HepG2 (cell line): ENCODE measurements around the gene DMKN. TPM values are rescaled to one million over a fixed set of nuclear protein-coding genes. Genes with fewer than 3 reads are reported as not detected.

Source experiments
- ATAC-seq: fragments of 200-7000 bp; cut with Tn5 transposase; 3 replicates; pipeline ENCODE4 v1.9.1; 2020; ENCODE audit warnings: mild to moderate bottlenecking, moderate library complexity
- BruUV-seq: library from RNA; stranded (reverse); fragments of 400-500 nt; replicated peaks from 2 replicates; lab custom pipeline; 2021; lab: Mats Ljungman, UMichigan
- CTCF ChIA-PET: fragments of 300-600 bp; formaldehyde crosslinking; extraction: SDS; loops from one replicate; lab custom pipeline; 2021; ENCODE audit warnings: low total read pairs, inconsistent platforms, low intra/inter-chr PET ratio; lab: Yijun Ruan, JAX
- POLR2A ChIA-PET: fragments of 350-600 bp; sonication (Branson Sonifier 250); formaldehyde crosslinking; loops from one replicate; lab custom pipeline; 2020; ENCODE audit warnings: antibody characterized with exemption, inconsistent platforms; lab: Yijun Ruan, JAX
- DNase-seq: peaks from one replicate; pipeline ENCODE4 v3.0.0-alpha.2; 2015; ENCODE audit warnings: low spot score
- FAIRE-seq: peaks from 3 replicates; lab custom pipeline; 2011; peaks lifted over from hg19 to GRCh38; lab: Jason Lieb, UNC
- H2AFZ ChIP-seq: one replicate; pipeline ENCODE4 v1.6.1; 2011; ENCODE audit warnings: low read length, inconsistent platforms
- H3K27ac ChIP-seq: fragments of 300-600 bp; 3 replicates; pipeline ENCODE4 v1.8.0; 2011; ENCODE audit warnings: mixed run types, mild to moderate bottlenecking, mixed read lengths, low read length, inconsistent platforms; ENCODE audit not compliant: insufficient read depth; ENCODE audit errors: extremely low read length
- H3K27me3 ChIP-seq, 2 experiments: fragments of 200-600 bp in 1 of 2; 2 replicates in 1 of 2; 3 replicates in 1 of 2; pipeline versions ENCODE4 v1.6.0 to v1.8.0; 2011; ENCODE audit warnings: low read length in 2 of 2, mild to moderate bottlenecking in 2 of 2, moderate library complexity in 2 of 2, inconsistent platforms in 1 of 2; ENCODE audit not compliant: insufficient read depth in 2 of 2, control insufficient read depth in 1 of 2
- H3K36me3 ChIP-seq, 2 experiments: fragments of 200-600 bp in 1 of 2; replicated peaks in 1 of 2; 2 replicates in 1 of 2; 3 replicates in 1 of 2; pipeline versions ENCODE4 v1.5.1 to v1.8.0; 2011; ENCODE audit warnings: low read length in 2 of 2, inconsistent platforms in 1 of 2; ENCODE audit not compliant: insufficient read depth in 2 of 2, control insufficient read depth in 1 of 2
- H3K4me1 ChIP-seq: 2 replicates; pipeline ENCODE4 v1.5.1; 2012; ENCODE audit warnings: low read length, inconsistent platforms; ENCODE audit not compliant: insufficient read depth
- H3K4me2 ChIP-seq: 2 replicates; pipeline ENCODE4 v1.6.0; 2011; ENCODE audit warnings: low read depth, low read length, inconsistent platforms
- H3K4me3 ChIP-seq, 3 experiments: fragments of 200-600 bp in 1 of 3; sonication (generic), shearing (Covaris generic) in 1 of 3; replicated peaks in 1 of 3; 2 replicates each; pipeline ENCODE4 v1.5.1; 2011 to 2016; ENCODE audit warnings: low read length in 3 of 3, inconsistent platforms in 2 of 3, low read depth in 2 of 3, mild to moderate bottlenecking in 2 of 3, control low read depth in 1 of 3, mixed read lengths in 1 of 3; ENCODE audit not compliant: insufficient read depth in 1 of 3
- H3K79me2 ChIP-seq: one replicate; pipeline ENCODE4 v1.6.1; 2011; ENCODE audit warnings: low read length, inconsistent platforms; ENCODE audit not compliant: insufficient read depth
- H3K9ac ChIP-seq: 2 replicates; pipeline ENCODE4 v1.6.0; 2011; ENCODE audit warnings: mild to moderate bottlenecking, low read depth, low read length, inconsistent platforms; ENCODE audit not compliant: insufficient read depth
- H3K9me3 ChIP-seq: 2 replicates; pipeline ENCODE4 v1.5.1; 2012; ENCODE audit warnings: mild to moderate bottlenecking, low read length
- H4K20me1 ChIP-seq: 2 replicates; pipeline ENCODE4 v1.6.0; 2011; ENCODE audit warnings: inconsistent platforms, mild to moderate bottlenecking, low read length, moderate library complexity; ENCODE audit not compliant: insufficient read depth
- KDM5A ChIP-seq: fragments of 200-600 bp; sonication (generic); IDR thresholded peaks from 2 replicates; pipeline ENCODE4 v1.7.0; 2018; ENCODE audit warnings: antibody characterized with exemption, mild to moderate bottlenecking, low read length, borderline replicate concordance
- RAD21 ChIP-seq: fragments of 450-650 bp; formaldehyde crosslinking; IDR thresholded peaks from 2 replicates; pipeline ENCODE4 v1.5.0; 2020; ENCODE audit warnings: mild to moderate bottlenecking
- TCF12 ChIP-seq, 2 experiments: fragments of 450-650 bp in 1 of 2; sonication (generic) in 1 of 2; formaldehyde crosslinking in 1 of 2; IDR thresholded peaks; 2 replicates each; pipeline versions ENCODE4 v1.6.1 to v1.8.0; 2017 to 2022; ENCODE audit warnings: antibody characterized with exemption in 1 of 2, mild to moderate bottlenecking in 1 of 2, missing genetic modification reagents in 1 of 2, moderate library complexity in 1 of 2
- ZNF546 ChIP-seq: sonication (generic); formaldehyde crosslinking; conservative IDR thresholded peaks from 2 replicates; pipeline ENCODE4 v1.8.1; 2023; ENCODE audit warnings: mild to moderate bottlenecking, missing genetic modification reagents
- WGBS: methylation state at CpG from one replicate; pipeline ENCODE4 v1.1.6; 2017; ENCODE audit warnings: low lambda C conversion rate; 5-methylcytosine and 5-hydroxymethylcytosine counted together
- in situ Hi-C: cut with HindIII; loops from 2 replicates; pipeline ENCODE4 v1.10.0; 2017; ENCODE audit warnings: low pct_unique_long_range_greater_than_20kb; ENCODE audit not compliant: extremely low pct_ligation_motif_present
- intact Hi-C: fragments of 100-400 bp; cut with micrococcal nuclease; formaldehyde crosslinking; loops from one replicate; pipeline ENCODE4 v1.10.0; 2022; ENCODE audit not compliant: unreplicated experiment
- polyA plus RNA-seq, 8 experiments: library from polyadenylated mRNA; depleted of rRNA in 3 of 8; stranded (reverse) in 7 of 8; unstranded in 1 of 8; fragments of >200 nt; fragmentation: Illumina TruSeq in 4 of 8; extraction: Trizol in 4 of 8; gene quantifications; 2 replicates each; pipeline versions ENCODE4 v1.2.1 to v1.2.3, GENCODE V29; 2011 to 2016; ENCODE audit warnings: low read depth in 4 of 8, missing spikeins in 1 of 8, mixed read lengths in 1 of 8; ENCODE audit not compliant: insufficient read depth in 1 of 8
- total RNA-seq, 5 experiments: library from RNA; depleted of rRNA; stranded (reverse); fragments of >200 nt; fragmentation: Illumina TruSeq; extraction: Trizol; gene quantifications; 2 replicates each; pipeline ENCODE4 v1.2.3, GENCODE V29; 2016; ENCODE audit warnings: low read depth in 1 of 5
- TF ChIP-seq, protein P1 (sequence below): sonication (generic); formaldehyde crosslinking; conservative IDR thresholded peaks from 2 replicates; pipeline ENCODE4 v1.8.0; 2022; ENCODE audit warnings: low read depth, missing genetic modification reagents
- TF ChIP-seq, protein P2 (sequence below): sonication (generic); IDR thresholded peaks from 2 replicates; pipeline ENCODE4 v1.6.1; 2016; ENCODE audit warnings: low read depth, borderline replicate concordance
- TF ChIP-seq, protein P3 (sequence below): sonication (generic); formaldehyde crosslinking; IDR thresholded peaks from 2 replicates; pipeline ENCODE4 v1.4.0; 2020; ENCODE audit warnings: missing genetic modification reagents
- TF ChIP-seq, protein P4 (sequence below): sonication (generic); formaldehyde crosslinking; IDR thresholded peaks from 2 replicates; pipeline ENCODE4 v1.8.0; 2022; ENCODE audit warnings: missing genetic modification reagents, low read depth, mild to moderate bottlenecking, borderline replicate concordance
- TF ChIP-seq, protein P5 (sequence below): sonication (generic); formaldehyde crosslinking; IDR thresholded peaks from 2 replicates; pipeline ENCODE4 v1.4.0; 2020; ENCODE audit warnings: missing genetic modification reagents

The DMKN gene
- total and polyA plus RNA-seq, 2 of the 13 experiments (the other 11 are each of a cell fraction or from before 2014, with no cell fraction given), result 50.8 to 57.1 TPM

DNA sequence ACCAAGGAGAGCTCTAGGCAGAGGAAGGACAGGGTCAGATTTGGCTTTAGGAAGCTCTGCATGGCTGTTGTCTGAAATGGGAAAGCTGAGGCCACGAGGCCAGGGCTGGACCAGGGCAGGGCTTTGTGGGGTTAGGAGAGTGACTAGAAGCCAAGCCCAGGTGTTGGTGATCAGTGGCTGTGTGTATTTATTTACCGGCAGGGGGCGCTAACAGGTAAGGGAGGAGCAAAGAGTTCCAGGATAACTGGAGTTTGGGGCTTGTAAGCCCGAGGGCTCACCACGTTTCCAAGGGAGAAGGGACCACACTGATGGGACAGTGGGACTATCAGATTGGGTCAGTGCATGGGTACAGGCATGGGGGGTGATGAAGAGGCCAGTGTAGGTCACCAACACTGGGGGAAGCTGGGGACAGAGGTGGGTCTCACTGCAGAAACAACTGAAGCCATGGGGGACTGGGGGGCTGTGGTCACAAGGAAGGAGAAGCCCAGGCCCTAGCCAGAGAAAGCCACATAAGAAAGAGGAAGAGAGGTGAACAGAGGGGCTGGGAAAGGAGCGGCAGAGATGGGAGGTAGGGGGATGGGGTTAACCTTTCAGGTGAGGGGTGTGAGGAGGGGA, 35.8 kb upstream of the DMKN start:
- BruUV-seq, result no TSS peak
- H3K4me1 ChIP-seq, result peaks cover 51% of the 10 kb centered on the region
- no peak overlapping the region for H3K4me2 ChIP-seq
- peaks cover 0 to 6% of the 10 kb centered on the region in 2 experiments; a peak in 1 of 5 replicates for H3K27me3 ChIP-seq
- peak; percentile 78 for FAIRE-seq
- peak; percentile 45 for ATAC-seq
- ChIA-PET CTCF (interaction anchor here (1.2 to 2.7 kb wide), 3 partner anchors 39 to 167 kb away, joined by 5 to 14 read pairs (median 8); no protein-coding TSS in a partner anchor), POLR2A (interaction anchor here (0.6 to 1.7 kb wide), 2 partner anchors 8 to 61 kb away, joined by 3 to 6 read pairs; no protein-coding TSS in a partner anchor)
- 23% methylated on average over 6 of the region's 6 CpGs for WGBS
- H2AFZ ChIP-seq, result no peak overlapping the region
- in situ Hi-C loops (loop anchor here (5.0 kb wide), 2 partner anchors 93 to 168 kb away; partner anchors contain the start of genes ETV2 and KMT2B), intact Hi-C loops (loop anchor here (1.0 kb wide), 1 partner anchor 168 kb away; no protein-coding TSS in a partner anchor)
- H3K9me3 ChIP-seq, result no peaks in the 10 kb centered on the region
- no peak overlapping the region for H3K9ac ChIP-seq
- no peak overlapping the region for H3K4me3 ChIP-seq
- DNase-seq, result peak; percentile 76
- H3K36me3 ChIP-seq, result peaks cover 0 to 3% of the 10 kb centered on the region in 2 experiments; a peak in 3 of 5 replicates
- peaks cover 18% of the 10 kb centered on the region for H3K79me2 ChIP-seq
- H4K20me1 ChIP-seq, result no peaks in the 10 kb centered on the region
- H3K27ac ChIP-seq, result no peak overlapping the region
- TF ChIP-seq, protein P1, sequence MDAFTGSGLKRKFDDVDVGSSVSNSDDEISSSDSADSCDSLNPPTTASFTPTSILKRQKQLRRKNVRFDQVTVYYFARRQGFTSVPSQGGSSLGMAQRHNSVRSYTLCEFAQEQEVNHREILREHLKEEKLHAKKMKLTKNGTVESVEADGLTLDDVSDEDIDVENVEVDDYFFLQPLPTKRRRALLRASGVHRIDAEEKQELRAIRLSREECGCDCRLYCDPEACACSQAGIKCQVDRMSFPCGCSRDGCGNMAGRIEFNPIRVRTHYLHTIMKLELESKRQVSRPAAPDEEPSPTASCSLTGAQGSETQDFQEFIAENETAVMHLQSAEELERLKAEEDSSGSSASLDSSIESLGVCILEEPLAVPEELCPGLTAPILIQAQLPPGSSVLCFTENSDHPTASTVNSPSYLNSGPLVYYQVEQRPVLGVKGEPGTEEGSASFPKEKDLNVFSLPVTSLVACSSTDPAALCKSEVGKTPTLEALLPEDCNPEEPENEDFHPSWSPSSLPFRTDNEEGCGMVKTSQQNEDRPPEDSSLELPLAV (CRISPR knock-in tag), result no peak
- TF ChIP-seq, protein P2, sequence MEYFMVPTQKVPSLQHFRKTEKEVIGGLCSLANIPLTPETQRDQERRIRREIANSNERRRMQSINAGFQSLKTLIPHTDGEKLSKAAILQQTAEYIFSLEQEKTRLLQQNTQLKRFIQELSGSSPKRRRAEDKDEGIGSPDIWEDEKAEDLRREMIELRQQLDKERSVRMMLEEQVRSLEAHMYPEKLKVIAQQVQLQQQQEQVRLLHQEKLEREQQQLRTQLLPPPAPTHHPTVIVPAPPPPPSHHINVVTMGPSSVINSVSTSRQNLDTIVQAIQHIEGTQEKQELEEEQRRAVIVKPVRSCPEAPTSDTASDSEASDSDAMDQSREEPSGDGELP, result no peak
- TF ChIP-seq, protein P3, sequence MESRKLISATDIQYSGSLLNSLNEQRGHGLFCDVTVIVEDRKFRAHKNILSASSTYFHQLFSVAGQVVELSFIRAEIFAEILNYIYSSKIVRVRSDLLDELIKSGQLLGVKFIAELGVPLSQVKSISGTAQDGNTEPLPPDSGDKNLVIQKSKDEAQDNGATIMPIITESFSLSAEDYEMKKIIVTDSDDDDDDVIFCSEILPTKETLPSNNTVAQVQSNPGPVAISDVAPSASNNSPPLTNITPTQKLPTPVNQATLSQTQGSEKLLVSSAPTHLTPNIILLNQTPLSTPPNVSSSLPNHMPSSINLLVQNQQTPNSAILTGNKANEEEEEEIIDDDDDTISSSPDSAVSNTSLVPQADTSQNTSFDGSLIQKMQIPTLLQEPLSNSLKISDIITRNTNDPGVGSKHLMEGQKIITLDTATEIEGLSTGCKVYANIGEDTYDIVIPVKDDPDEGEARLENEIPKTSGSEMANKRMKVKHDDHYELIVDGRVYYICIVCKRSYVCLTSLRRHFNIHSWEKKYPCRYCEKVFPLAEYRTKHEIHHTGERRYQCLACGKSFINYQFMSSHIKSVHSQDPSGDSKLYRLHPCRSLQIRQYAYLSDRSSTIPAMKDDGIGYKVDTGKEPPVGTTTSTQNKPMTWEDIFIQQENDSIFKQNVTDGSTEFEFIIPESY (CRISPR knock-in tag), result no peak
- TF ChIP-seq, protein P4, sequence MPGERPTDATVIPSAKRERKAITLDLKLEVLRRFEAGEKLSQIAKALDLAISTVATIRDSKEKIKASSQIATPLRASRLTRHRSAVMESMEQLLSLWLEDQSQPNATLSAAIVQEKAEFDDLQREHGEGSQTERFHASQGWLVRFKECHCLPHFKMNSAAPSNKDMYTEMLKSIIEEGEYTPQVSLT, result no peak
- TF ChIP-seq ZNF546 (CRISPR knock-in tag) (no peak), TCF12 (IDR thresholded peaks at IDR 0.05) (no peak), TCF12 (CRISPR knock-in tag; IDR thresholded peaks at IDR 0.05) (no peak), RAD21 (CRISPR knock-in tag) (peak; percentile 57), KDM5A (no peak)
- TF ChIP-seq, protein P5, sequence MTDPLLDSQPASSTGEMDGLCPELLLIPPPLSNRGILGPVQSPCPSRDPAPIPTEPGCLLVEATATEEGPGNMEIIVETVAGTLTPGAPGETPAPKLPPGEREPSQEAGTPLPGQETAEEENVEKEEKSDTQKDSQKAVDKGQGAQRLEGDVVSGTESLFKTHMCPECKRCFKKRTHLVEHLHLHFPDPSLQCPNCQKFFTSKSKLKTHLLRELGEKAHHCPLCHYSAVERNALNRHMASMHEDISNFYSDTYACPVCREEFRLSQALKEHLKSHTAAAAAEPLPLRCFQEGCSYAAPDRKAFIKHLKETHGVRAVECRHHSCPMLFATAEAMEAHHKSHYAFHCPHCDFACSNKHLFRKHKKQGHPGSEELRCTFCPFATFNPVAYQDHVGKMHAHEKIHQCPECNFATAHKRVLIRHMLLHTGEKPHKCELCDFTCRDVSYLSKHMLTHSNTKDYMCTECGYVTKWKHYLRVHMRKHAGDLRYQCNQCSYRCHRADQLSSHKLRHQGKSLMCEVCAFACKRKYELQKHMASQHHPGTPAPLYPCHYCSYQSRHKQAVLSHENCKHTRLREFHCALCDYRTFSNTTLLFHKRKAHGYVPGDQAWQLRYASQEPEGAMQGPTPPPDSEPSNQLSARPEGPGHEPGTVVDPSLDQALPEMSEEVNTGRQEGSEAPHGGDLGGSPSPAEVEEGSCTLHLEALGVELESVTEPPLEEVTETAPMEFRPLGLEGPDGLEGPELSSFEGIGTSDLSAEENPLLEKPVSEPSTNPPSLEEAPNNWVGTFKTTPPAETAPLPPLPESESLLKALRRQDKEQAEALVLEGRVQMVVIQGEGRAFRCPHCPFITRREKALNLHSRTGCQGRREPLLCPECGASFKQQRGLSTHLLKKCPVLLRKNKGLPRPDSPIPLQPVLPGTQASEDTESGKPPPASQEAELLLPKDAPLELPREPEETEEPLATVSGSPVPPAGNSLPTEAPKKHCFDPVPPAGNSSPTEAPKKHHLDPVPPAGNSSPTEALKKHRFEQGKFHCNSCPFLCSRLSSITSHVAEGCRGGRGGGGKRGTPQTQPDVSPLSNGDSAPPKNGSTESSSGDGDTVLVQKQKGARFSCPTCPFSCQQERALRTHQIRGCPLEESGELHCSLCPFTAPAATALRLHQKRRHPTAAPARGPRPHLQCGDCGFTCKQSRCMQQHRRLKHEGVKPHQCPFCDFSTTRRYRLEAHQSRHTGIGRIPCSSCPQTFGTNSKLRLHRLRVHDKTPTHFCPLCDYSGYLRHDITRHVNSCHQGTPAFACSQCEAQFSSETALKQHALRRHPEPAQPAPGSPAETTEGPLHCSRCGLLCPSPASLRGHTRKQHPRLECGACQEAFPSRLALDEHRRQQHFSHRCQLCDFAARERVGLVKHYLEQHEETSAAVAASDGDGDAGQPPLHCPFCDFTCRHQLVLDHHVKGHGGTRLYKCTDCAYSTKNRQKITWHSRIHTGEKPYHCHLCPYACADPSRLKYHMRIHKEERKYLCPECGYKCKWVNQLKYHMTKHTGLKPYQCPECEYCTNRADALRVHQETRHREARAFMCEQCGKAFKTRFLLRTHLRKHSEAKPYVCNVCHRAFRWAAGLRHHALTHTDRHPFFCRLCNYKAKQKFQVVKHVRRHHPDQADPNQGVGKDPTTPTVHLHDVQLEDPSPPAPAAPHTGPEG (CRISPR knock-in tag), result no peak
